Immature natural killer cell (primary cell): Measurements from ENCODE around the gene CCDC197. TPM values are rescaled to one million over a fixed set of nuclear protein-coding genes. Genes with fewer than 3 reads are reported as not detected.

Source experiments
- DNase-seq, 3 donors: peaks; one replicate each; pipeline ENCODE4 v3.0.0; 2022; ENCODE audit warnings: mixed read lengths in 1 of 3
- H3K27ac Mint-ChIP-seq, 6 donors: one replicate each; pipeline ENCODE4 v1.8.0; 2020; ENCODE audit warnings: mixed read lengths in 6 of 6, mild to moderate bottlenecking in 5 of 6, inconsistent platforms in 4 of 6, moderate library complexity in 3 of 6
- H3K27me3 Mint-ChIP-seq, 3 donors: one replicate each; pipeline ENCODE4 v1.8.0; 2020 to 2021; ENCODE audit warnings: low read depth in 3 of 3, mild to moderate bottlenecking in 3 of 3, mixed read lengths in 3 of 3, moderate library complexity in 3 of 3, inconsistent platforms in 1 of 3
- H3K36me3 Mint-ChIP-seq, 3 donors: one replicate each; pipeline ENCODE4 v1.8.0; 2020; ENCODE audit warnings: mixed read lengths in 3 of 3, inconsistent platforms in 2 of 3, mild to moderate bottlenecking in 2 of 3
- H3K4me1 Mint-ChIP-seq, 2 donors: one replicate each; pipeline ENCODE4 v1.8.0; 2020; ENCODE audit warnings: inconsistent platforms in 2 of 2, mild to moderate bottlenecking in 2 of 2, mixed read lengths in 2 of 2, moderate library complexity in 1 of 2
- H3K4me3 Mint-ChIP-seq, 5 donors: one replicate each; pipeline ENCODE4 v1.8.0; 2020; ENCODE audit warnings: mild to moderate bottlenecking in 5 of 5, mixed read lengths in 5 of 5, inconsistent platforms in 3 of 5, moderate library complexity in 3 of 5
- H3K9me3 Mint-ChIP-seq, 6 donors: one replicate each; pipeline ENCODE4 v1.8.0; 2020; ENCODE audit warnings: mild to moderate bottlenecking in 6 of 6, mixed read lengths in 6 of 6, inconsistent platforms in 4 of 6, moderate library complexity in 3 of 6
- polyA plus RNA-seq, 3 donors: library from polyadenylated mRNA; unstranded; fragments of 300-500 nt; fragmentation: Illumina TruSeq; gene quantifications; one replicate each; pipeline ENCODE4 v1.2.3, GENCODE V29; 2021

CCDC197 gene
- polyA plus RNA-seq, 3 donors from 2014 or later: not detected

DNA sequence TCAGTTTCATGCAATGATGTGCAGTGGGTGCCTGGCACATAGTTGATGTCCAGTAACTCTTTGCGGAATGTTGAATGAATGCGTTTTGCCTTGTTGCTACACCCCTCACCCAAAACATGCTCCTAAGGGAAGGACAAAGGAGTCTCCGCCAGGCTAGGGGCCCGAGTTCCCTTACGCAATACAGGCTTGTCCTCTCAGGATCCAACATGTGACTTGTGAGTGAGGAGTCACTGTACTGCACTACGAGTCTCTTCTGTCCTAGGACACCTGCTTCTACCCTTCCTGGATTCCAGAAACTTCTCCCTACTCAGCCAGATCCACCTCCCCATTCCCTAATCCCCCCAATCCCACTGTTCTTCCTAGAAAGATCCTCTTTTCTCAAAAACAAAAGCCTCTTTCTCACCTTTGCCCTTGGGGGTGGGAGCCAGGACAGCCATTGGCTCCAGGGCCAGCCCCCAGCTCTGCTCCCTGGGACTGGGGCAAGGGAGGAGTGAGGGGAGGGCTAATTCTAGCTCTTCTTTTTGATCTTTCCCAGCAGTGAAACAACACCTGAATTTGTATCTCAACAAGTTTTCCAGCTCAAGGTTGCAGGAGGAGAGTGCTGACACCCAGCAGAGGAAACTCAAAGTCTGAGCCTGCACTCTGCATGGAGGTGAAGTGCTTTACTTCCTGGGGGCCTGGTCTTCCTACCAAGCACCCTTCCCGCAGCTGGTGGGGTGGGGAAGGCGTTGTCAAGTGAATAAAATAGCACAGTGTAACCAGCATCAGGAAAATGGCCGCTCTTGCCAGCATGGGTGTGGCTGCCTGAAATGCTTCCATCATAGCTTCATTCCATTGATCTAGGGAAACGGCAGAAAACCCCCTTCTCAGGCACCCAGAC lies 25.7 kb downstream of the CCDC197 start:
- H3K36me3 Mint-ChIP-seq: no peaks in the 10 kb centered on the region
- H3K27me3 Mint-ChIP-seq: peaks cover 0 to 8% (median 4%) of the 10 kb centered on the region in 3 donors
- H3K9me3 Mint-ChIP-seq: no peaks in the 10 kb centered on the region
- H3K4me3 Mint-ChIP-seq: no peak overlapping the region
- H3K4me1 Mint-ChIP-seq: peaks cover 7 to 8% of the 10 kb centered on the region in 2 donors
- H3K27ac Mint-ChIP-seq: no peak overlapping the region
- DNase-seq: no peak

GRCh38 chr14:94024549-94024948 lies 27.4 kb downstream of the CCDC197 start:
- no peak for DNase-seq
- Mint-ChIP-seq H3K4me1 (peaks cover 7 to 11% of the 10 kb centered on the region in 2 donors), H3K27me3 (peaks cover 0 to 9% (median 4%) of the 10 kb centered on the region in 3 donors), H3K27ac (no peak overlapping the region), H3K9me3 (no peaks in the 10 kb centered on the region), H3K36me3 (no peaks in the 10 kb centered on the region), H3K4me3 (no peak overlapping the region)

GRCh38 chr14:94025720-94026119 lies 28.6 kb downstream of the CCDC197 start:
- Mint-ChIP-seq H3K4me3 (peak overlapping the region; percentile 80 to 86 (median 85)), H3K36me3 (no peaks in the 10 kb centered on the region), H3K9me3 (no peaks in the 10 kb centered on the region), H3K27ac (no peak overlapping the region), H3K27me3 (peaks cover 5 to 10% (median 6%) of the 10 kb centered on the region in 3 donors), H3K4me1 (peaks cover 7 to 11% of the 10 kb centered on the region in 2 donors)
- DNase-seq: no peak

- Mint-ChIP-seq H3K4me3 (peak within 1 kb of the TSS; percentile 80 to 86 (median 85)), H3K27me3 (peaks cover 5 to 10% (median 6%) of the 10 kb centered on the region in 3 donors), H3K4me1 (peaks cover 7 to 11% of the 10 kb centered on the region in 2 donors), H3K9me3 (no peaks in the 10 kb centered on the region), H3K27ac (peak within 1 kb of the TSS in 2 of 6 donors; percentile 21 to 77), H3K36me3 (no peaks in the 10 kb centered on the region)
- peak; percentile 93 to 96 (median 94) for DNase-seq
Observed at GRCh38 chr14:94026173-94026888, 29.2 kb downstream of the CCDC197 start, which contains the start of gene OTUB2. Gene OTUB2 (plus strand): TSS chr14:94026340. CDS start chr14:94026538, 198 bp downstream.

- Mint-ChIP-seq H3K27me3 (peaks cover 5 to 10% (median 6%) of the 10 kb centered on the region in 3 donors), H3K36me3 (no peaks in the 10 kb centered on the region), H3K9me3 (no peaks in the 10 kb centered on the region)
Observed at GRCh38 chr14:94026889-94027469, 29.9 kb downstream of the CCDC197 start.

DNA sequence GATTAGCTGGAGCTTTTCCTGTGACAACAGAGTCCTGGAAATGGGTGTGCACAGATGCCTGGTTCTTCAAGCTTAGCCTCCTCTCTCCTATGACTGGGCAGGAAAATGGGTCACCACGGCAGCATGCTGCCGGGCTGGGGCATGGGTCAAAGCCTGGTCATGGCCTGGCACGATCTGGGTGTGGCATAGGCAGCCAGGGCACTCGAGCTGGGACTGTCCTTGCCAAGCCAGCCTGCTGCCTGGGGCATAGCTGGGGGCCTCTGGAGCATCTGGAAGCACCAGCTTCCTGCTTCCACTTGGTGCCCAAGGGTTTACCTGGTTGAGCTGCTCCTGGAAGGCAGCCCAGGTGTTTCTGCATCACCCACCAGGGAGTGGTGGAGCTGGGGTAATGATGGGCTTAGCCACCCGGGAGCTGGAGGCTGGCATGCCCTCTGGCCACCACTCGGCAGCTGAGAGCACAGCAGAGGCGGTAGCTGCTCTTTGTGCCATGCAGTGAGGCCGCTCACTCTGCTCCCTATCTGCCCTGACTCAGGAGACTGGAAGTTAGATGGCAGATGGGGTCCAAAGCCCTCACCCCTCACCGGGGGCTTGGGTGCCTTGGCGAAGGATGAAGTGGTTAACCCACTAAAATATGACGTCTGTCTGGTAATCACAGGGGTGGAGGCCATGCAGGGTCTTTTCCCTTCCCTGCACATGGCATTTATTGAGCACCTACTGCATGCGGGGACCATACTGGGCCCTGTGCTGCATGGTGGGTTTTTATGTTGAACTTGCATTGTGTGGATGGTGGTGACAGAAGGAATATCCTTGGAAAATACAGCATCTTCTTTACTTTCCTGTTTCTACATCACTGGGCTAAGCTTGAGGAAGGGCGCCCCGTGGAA lies 30.7 kb downstream of the CCDC197 start:
- Mint-ChIP-seq H3K27me3 (peaks cover 5 to 8% (median 7%) of the 10 kb centered on the region in 3 donors), H3K4me1 (peaks cover 7 to 11% of the 10 kb centered on the region in 2 donors), H3K4me3 (peak overlapping the region; percentile 43 to 69 (median 59)), H3K36me3 (no peaks in the 10 kb centered on the region), H3K9me3 (no peaks in the 10 kb centered on the region), H3K27ac (no peak overlapping the region)
- DNase-seq: no peak

More at GRCh38 chr14:94026889-94027469, 29.9 kb downstream of the CCDC197 start:
- no peak for DNase-seq
- Mint-ChIP-seq H3K4me1 (peaks cover 7 to 11% of the 10 kb centered on the region in 2 donors), H3K4me3 (peak overlapping the region; percentile 16 to 61 (median 38)), H3K27ac (no peak overlapping the region)

DNA sequence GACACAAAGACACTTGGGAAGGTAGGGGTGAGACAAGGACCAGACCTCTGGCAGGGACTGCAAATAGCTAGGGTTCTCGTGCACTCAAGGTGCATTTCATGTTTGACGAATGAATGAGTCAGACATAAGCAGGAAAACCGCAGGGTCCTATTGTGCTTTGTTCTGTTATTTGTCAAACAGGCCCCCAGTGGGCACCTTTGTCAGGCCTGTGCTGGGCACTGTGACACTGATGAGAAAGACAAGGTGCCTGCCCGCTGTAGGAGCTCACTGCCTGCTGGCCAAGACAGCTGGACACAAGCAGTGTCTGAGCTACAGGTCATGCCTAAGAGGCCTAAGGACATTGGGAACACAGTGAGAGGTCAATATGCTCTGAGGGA lies 31.3 kb downstream of the CCDC197 start:
- no peaks in the 10 kb centered on the region for H3K9me3 Mint-ChIP-seq
- DNase-seq: no peak
- no peaks in the 10 kb centered on the region for H3K36me3 Mint-ChIP-seq
- H3K27me3 Mint-ChIP-seq: peaks cover 5 to 8% (median 7%) of the 10 kb centered on the region in 3 donors
- H3K27ac Mint-ChIP-seq: peak overlapping the region in 1 of 6 donors; percentile 6
- H3K4me3 Mint-ChIP-seq: peak overlapping the region in 3 of 5 donors; percentile 45 to 69 (median 59)
- H3K4me1 Mint-ChIP-seq: peaks cover 7 to 11% of the 10 kb centered on the region in 2 donors

DNA sequence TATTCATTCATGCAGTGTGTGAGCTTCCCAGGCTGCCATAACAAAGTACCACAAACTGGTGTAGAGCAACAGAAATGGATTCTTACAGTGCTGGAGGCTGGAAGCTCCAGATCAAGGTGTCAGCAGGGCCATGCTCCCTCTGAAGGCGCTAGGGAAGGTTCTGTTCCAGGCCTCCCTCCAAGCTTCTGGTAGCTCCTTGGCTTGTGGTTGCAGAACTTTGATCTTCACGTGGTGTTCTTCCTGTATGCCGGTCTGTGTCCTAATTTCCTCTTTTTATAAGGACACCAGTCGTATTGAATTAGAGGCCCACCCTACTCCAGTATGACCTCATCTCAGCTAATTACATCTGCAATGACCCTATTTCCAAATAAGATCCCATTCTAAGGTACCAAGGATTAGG lies 32.2 kb downstream of the CCDC197 start:
- DNase-seq: no peak
- H3K4me3 Mint-ChIP-seq: no peak overlapping the region

DNA sequence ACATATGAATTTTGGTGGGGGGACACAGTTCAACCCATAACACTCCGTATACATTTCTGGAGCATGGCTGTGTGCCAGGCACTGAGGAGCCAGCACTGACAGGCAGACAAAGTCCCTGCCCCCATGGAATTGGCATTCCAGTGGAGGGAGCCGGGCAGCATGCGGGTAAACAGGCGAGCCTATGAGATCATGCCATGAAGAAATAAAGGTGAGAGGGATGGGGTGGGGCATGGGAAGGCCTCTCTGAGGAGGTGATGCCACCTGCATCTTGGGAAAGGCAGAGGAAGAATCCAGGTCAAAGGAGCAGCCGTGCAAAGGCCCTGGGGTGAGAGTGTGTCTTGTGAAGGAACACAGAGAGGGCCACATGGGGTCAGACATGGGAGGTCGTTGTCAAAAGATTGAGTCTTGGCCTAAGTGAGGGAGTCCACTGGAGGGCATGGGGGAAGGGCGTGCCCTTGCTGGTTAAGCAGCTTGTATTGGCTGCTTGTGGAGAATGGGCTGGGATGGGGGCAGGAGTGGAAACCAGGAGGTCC lies 32.6 kb downstream of the CCDC197 start:
- Mint-ChIP-seq H3K27ac (no peak overlapping the region), H3K36me3 (no peaks in the 10 kb centered on the region), H3K4me1 (peaks cover 7 to 11% of the 10 kb centered on the region in 2 donors), H3K9me3 (no peaks in the 10 kb centered on the region), H3K4me3 (no peak overlapping the region), H3K27me3 (peaks cover 5 to 7% (median 6%) of the 10 kb centered on the region in 3 donors)
- DNase-seq: no peak

More for the DNA sequence above, 32.2 kb downstream of the CCDC197 start:
- no peaks in the 10 kb centered on the region for H3K9me3 Mint-ChIP-seq
- H3K27me3 Mint-ChIP-seq: peaks cover 5 to 8% (median 7%) of the 10 kb centered on the region in 3 donors
- H3K4me1 Mint-ChIP-seq: peaks cover 7 to 11% of the 10 kb centered on the region in 2 donors
- no peaks in the 10 kb centered on the region for H3K36me3 Mint-ChIP-seq
- H3K27ac Mint-ChIP-seq: no peak overlapping the region

GRCh38 chr14:94030571-94030970 lies 33.5 kb downstream of the CCDC197 start:
- H3K4me1 Mint-ChIP-seq: peaks cover 7 to 11% of the 10 kb centered on the region in 2 donors
- H3K36me3 Mint-ChIP-seq: no peaks in the 10 kb centered on the region

DNA sequence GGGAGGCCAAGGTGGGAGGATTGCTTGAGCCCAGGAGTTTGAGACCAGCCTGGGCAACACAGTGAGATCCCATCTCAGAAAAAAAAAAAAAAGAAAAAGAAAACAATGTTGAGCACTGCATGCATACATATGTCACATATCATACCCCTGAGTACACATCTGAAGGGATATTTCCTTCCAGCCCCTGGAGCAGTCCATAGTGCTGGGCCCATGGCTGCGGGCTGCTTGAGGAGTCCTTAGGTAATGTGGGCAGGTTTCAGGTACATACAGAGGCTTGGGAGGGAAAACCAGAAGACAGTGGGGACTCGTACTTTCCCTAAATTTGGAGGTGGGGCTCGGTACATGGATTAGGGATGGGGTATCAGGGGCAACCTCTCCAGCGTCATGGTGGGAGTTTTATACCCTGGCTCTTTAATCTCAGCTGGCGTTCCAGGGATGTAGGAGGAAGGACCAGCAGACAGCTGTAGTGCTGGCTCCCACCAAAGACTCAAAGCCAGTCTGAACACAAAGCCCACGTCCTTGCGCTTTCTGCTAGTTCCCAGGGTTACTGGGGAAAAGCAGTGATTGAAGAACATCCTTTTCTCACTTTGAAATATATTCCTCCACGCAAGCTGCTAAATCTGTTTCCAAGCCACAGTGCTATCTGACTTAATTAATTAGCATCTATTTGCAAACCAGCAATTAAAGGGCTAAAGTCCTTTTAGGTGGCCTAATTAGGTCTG lies 34.2 kb downstream of the CCDC197 start:
- no peaks in the 10 kb centered on the region for H3K36me3 Mint-ChIP-seq
- no peak overlapping the region for H3K27ac Mint-ChIP-seq
- no peak for DNase-seq
- H3K4me1 Mint-ChIP-seq: peaks cover under 1 to 5% of the 10 kb centered on the region in 2 donors
- H3K27me3 Mint-ChIP-seq: peaks cover 4 to 6% (median 5%) of the 10 kb centered on the region in 3 donors
- no peak overlapping the region for H3K4me3 Mint-ChIP-seq
- no peaks in the 10 kb centered on the region for H3K9me3 Mint-ChIP-seq

More at GRCh38 chr14:94030571-94030970, 33.5 kb downstream of the CCDC197 start:
- no peak overlapping the region for H3K4me3 Mint-ChIP-seq
- DNase-seq: no peak
- no peak overlapping the region for H3K27ac Mint-ChIP-seq
- H3K9me3 Mint-ChIP-seq: no peaks in the 10 kb centered on the region
- peaks cover 5 to 7% (median 6%) of the 10 kb centered on the region in 3 donors for H3K27me3 Mint-ChIP-seq

- H3K4me1 Mint-ChIP-seq: peaks cover 0 to 8% of the 10 kb centered on the region in 2 donors
- H3K27me3 Mint-ChIP-seq: peaks cover 4 to 6% (median 5%) of the 10 kb centered on the region in 3 donors
- H3K4me3 Mint-ChIP-seq: no peak overlapping the region
- H3K9me3 Mint-ChIP-seq: no peaks in the 10 kb centered on the region
- no peak overlapping the region for H3K27ac Mint-ChIP-seq
- DNase-seq: no peak
- no peaks in the 10 kb centered on the region for H3K36me3 Mint-ChIP-seq
Observed at GRCh38 chr14:94031883-94032279, 34.8 kb downstream of the CCDC197 start.
